Upper lobe of left lung (tissue), 4 donors: ENCODE measurements around the gene BABAM2.

ENCODE experiments used
- POLR2A ChIP-seq, 4 donors: fragments of 450-650 bp; IDR thresholded peaks; one replicate each; pipeline ENCODE4 v1.5.1; 2016 to 2017; ENCODE audit warnings: antibody characterized with exemption in 4 of 4, mild to moderate bottlenecking in 2 of 4
- TF ChIP-seq, protein P1 (sequence below), 6 experiments: fragments of 450-650 bp in 4 of 6; fragments of 200-600 bp in 2 of 6; sonication (generic) in 2 of 6; IDR thresholded peaks; one replicate each; pipeline ENCODE4 v1.5.1; 2016 to 2019; ENCODE audit warnings: antibody characterized with exemption in 6 of 6

DNA sequence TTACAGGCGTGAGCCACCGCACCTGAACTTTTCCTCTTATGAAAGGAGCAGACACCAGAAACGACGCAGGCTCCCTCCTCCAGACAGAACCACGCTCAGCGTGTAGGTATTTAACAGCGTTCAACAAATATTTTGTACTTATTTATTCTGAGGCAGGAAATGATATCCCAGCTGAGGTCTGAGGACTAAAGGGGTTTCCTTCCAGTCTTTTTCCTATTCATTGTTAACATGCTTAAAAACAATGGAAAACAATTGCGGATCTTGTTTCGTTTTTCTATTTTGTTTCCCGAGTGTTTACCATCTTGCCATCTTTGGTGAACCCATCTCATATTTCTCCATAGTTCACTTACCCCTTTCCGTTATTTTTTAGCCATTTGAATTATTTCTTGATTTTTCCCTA, 458.4 kb downstream of the BABAM2 start:
- TF ChIP-seq, protein P1, sequence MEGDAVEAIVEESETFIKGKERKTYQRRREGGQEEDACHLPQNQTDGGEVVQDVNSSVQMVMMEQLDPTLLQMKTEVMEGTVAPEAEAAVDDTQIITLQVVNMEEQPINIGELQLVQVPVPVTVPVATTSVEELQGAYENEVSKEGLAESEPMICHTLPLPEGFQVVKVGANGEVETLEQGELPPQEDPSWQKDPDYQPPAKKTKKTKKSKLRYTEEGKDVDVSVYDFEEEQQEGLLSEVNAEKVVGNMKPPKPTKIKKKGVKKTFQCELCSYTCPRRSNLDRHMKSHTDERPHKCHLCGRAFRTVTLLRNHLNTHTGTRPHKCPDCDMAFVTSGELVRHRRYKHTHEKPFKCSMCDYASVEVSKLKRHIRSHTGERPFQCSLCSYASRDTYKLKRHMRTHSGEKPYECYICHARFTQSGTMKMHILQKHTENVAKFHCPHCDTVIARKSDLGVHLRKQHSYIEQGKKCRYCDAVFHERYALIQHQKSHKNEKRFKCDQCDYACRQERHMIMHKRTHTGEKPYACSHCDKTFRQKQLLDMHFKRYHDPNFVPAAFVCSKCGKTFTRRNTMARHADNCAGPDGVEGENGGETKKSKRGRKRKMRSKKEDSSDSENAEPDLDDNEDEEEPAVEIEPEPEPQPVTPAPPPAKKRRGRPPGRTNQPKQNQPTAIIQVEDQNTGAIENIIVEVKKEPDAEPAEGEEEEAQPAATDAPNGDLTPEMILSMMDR (IDR thresholded peaks at IDR 0.05) = no peak
- no peak for TF ChIP-seq POLR2A (IDR thresholded peaks at IDR 0.05)
